Right lobe of liver (tissue), 4 donors: Measurements from ENCODE around the gene ADGRB3.

ENCODE experiments used
- CTCF ChIP-seq, 4 donors: fragments of 200-600 bp in 3 of 4; fragments of 450-650 bp in 1 of 4; IDR thresholded peaks; one replicate each; pipeline versions ENCODE4 v1.5.1 to v1.8.0; 2016 to 2022; ENCODE audit warnings: antibody characterized with exemption in 4 of 4, mild to moderate bottlenecking in 2 of 4
- POLR2A ChIP-seq: fragments of 450-650 bp; IDR thresholded peaks from one replicate; pipeline ENCODE4 v1.6.1; 2017; ENCODE audit warnings: antibody characterized with exemption, mild to moderate bottlenecking
- donor health status: DM: no; HTN: no; CAD: no.
- donor health status: DM: no; HTN: no; CAD: no.
- donor health status: DM: no; HTN: yes; CAD: no.

- TF ChIP-seq CTCF (IDR thresholded peaks at IDR 0.05) (no peak), POLR2A (no peak)
These were observed 597.4 kb downstream of the ADGRB3 start for GRCh38 chr6:69232496-69232895.
